Measurements from ENCODE around the gene IRAK1.

DNA sequence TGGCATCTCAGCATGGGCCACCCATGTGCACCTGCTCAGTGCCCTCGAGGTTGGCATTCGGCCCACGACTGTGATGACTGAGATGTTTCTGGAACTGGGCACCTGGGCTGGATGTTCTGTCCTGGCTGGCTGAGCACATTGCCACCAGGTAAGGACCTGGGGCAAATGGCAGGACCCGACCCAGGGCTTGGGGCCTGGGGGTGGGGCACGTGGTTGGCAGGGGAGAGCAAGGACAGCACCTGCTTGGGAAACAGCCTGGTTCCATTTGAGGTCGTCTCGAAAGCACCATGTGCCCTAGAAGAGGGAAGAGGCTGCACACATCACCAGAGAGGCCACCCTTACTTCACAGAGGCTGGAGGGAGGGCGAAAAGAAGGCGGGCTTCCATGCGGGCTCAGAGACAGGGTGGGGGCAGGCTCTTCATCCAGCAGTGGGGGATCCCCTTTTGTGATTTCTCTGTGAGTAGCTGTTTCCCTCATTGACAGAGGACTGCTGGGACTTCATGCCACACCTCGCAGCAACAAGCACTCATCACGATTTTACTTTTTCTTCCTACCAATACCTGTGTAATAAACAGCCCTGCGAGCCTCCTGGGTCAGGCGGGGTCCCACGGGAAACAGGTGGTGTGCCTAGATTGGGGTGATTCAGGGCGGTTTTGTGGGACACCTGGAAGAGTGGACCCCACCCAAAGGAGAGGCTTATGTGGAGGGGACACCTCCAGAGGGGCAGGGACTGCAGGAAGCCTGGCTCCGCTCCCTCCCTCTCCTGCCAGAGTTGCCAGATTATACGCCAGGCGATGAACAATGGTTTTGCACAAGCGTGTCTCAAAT, 35.1 kb downstream of the IRAK1 start:
- TF ChIP-seq, protein P1, sequence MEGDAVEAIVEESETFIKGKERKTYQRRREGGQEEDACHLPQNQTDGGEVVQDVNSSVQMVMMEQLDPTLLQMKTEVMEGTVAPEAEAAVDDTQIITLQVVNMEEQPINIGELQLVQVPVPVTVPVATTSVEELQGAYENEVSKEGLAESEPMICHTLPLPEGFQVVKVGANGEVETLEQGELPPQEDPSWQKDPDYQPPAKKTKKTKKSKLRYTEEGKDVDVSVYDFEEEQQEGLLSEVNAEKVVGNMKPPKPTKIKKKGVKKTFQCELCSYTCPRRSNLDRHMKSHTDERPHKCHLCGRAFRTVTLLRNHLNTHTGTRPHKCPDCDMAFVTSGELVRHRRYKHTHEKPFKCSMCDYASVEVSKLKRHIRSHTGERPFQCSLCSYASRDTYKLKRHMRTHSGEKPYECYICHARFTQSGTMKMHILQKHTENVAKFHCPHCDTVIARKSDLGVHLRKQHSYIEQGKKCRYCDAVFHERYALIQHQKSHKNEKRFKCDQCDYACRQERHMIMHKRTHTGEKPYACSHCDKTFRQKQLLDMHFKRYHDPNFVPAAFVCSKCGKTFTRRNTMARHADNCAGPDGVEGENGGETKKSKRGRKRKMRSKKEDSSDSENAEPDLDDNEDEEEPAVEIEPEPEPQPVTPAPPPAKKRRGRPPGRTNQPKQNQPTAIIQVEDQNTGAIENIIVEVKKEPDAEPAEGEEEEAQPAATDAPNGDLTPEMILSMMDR (IDR thresholded peaks at IDR 0.05 in 2 of 3, conservative IDR thresholded peaks at IDR 0.05 in 1 of 3; ENCODE audit: borderline replicate concordance in 1 of 3, insufficient read depth in 1 of 3, low read depth in 2 of 3, low read length in 2 of 3) = no peak
- TF ChIP-seq POLR2A (IDR thresholded peaks at IDR 0.05; ENCODE audit: borderline replicate concordance, extremely low read depth, insufficient read depth, insufficient read length) = no peak
- no peak for TF ChIP-seq EZH2 (IDR thresholded peaks at IDR 0.05)
- TF ChIP-seq POLR2AphosphoS5 (IDR thresholded peaks at IDR 0.05; ENCODE audit: low read depth, low read length) = no peak
- TF ChIP-seq, protein P2, sequence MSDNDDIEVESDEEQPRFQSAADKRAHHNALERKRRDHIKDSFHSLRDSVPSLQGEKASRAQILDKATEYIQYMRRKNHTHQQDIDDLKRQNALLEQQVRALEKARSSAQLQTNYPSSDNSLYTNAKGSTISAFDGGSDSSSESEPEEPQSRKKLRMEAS (IDR thresholded peaks at IDR 0.05) = no peak
- TF ChIP-seq, protein P3, sequence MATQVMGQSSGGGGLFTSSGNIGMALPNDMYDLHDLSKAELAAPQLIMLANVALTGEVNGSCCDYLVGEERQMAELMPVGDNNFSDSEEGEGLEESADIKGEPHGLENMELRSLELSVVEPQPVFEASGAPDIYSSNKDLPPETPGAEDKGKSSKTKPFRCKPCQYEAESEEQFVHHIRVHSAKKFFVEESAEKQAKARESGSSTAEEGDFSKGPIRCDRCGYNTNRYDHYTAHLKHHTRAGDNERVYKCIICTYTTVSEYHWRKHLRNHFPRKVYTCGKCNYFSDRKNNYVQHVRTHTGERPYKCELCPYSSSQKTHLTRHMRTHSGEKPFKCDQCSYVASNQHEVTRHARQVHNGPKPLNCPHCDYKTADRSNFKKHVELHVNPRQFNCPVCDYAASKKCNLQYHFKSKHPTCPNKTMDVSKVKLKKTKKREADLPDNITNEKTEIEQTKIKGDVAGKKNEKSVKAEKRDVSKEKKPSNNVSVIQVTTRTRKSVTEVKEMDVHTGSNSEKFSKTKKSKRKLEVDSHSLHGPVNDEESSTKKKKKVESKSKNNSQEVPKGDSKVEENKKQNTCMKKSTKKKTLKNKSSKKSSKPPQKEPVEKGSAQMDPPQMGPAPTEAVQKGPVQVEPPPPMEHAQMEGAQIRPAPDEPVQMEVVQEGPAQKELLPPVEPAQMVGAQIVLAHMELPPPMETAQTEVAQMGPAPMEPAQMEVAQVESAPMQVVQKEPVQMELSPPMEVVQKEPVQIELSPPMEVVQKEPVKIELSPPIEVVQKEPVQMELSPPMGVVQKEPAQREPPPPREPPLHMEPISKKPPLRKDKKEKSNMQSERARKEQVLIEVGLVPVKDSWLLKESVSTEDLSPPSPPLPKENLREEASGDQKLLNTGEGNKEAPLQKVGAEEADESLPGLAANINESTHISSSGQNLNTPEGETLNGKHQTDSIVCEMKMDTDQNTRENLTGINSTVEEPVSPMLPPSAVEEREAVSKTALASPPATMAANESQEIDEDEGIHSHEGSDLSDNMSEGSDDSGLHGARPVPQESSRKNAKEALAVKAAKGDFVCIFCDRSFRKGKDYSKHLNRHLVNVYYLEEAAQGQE (IDR thresholded peaks at IDR 0.05; ENCODE audit: low read depth) = no peak
- TF ChIP-seq YY1 (IDR thresholded peaks at IDR 0.05; ENCODE audit: extremely low read depth, insufficient replicate concordance, low read depth, low read length) = no peak
- TF ChIP-seq EZH2phosphoT487 (IDR thresholded peaks at IDR 0.05; ENCODE audit: borderline replicate concordance) = no peak
- TF ChIP-seq ZBTB33 (IDR thresholded peaks at IDR 0.05; ENCODE audit: extremely low read depth, insufficient replicate concordance, low read length) = no peak
- TF ChIP-seq TCF7L2 (IDR thresholded peaks at IDR 0.05; ENCODE audit: borderline replicate concordance, extremely low read depth, insufficient read depth, insufficient read length) = no peak
- TF ChIP-seq RAD21 (IDR thresholded peaks at IDR 0.05; ENCODE audit: low read depth) = no peak
- TF ChIP-seq SIN3A (IDR thresholded peaks at IDR 0.05; ENCODE audit: low read depth) = no peak
- no peak for TF ChIP-seq SRF (IDR thresholded peaks at IDR 0.05; ENCODE audit: low read depth)
- TF ChIP-seq ATF3 (IDR thresholded peaks at IDR 0.05) = no peak
